Right ventricle myocardium superior (tissue), 1 donor: ENCODE data around the gene CD9. TPM values are rescaled to one million over a fixed set of nuclear protein-coding genes. Genes with fewer than 3 reads are reported as not detected.
"Not testable (repeated sequence)": the region's sequence is repeated elsewhere in the genome, so short reads cannot be mapped to it uniquely, and the experiment has no call there.

Source experiments
- ATAC-seq: fragments of 200-7000 bp; cut with Tn5 transposase; one replicate; pipeline ENCODE4 v1.9.1; 2020; ENCODE audit warnings: mild to moderate bottlenecking; ENCODE audit not compliant: poor library complexity
- DNase-seq: peaks from one replicate; pipeline ENCODE4 v3.0.0-alpha.2; 2020
- intact Hi-C: fragments of 100-400 bp; cut with DNase I; formaldehyde crosslinking; loops from one replicate; pipeline ENCODE4 v1.11.2; 2022
- total RNA-seq: library from RNA; stranded (reverse); fragmentation: NEBNext Ultra II Directional; extraction: Animal tissue kit (Norgen Biotek cat#: 25700); gene quantifications from one replicate; pipeline ENCODE4 v1.2.1, GENCODE V29; 2021
- donor health status: DM: no; HTN: yes; CAD: no; lungs with severe emphysema.

CD9 gene
- total RNA-seq, 1 donor from 2014 or later, result 51.9 TPM

- intact Hi-C loops, DNase-seq, ATAC-seq: not testable (repeated sequence)
These were observed 9.2 kb downstream of the CD9 start for GRCh38 chr12:6209428-6209827.

GRCh38 chr12:6211421-6211869 is 11.2 kb downstream of the CD9 start:
- ATAC-seq (no peak), DNase-seq (no peak)
- intact Hi-C loops, result no loop called here

DNA sequence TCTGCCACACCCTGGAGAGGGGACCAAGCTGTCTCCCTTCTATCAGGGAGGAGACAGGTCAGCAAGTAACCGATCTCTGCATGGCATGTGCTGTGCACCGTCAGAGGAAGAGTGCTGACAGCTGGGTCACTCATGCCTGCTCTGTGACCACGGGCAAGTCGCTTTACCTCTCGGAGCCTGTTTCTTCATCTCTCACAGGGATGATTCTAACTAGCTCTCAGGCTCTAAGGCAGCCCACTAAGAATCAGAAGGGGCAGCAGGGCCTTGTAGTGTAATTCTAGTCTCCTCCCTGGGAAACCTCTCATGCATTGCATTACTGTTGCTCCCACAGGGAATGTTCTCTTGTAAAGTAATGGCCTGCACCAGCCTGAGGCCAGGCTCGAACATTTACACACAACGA is 11.9 kb downstream of the CD9 start:
- DNase-seq (no peak), ATAC-seq (no peak)
- intact Hi-C loops, result no loop called here

- DNase-seq, result no peak
- ATAC-seq, result no peak
- intact Hi-C loops, result no loop called here
These were observed 13.8 kb downstream of the CD9 start for GRCh38 chr12:6213969-6214368.

DNA sequence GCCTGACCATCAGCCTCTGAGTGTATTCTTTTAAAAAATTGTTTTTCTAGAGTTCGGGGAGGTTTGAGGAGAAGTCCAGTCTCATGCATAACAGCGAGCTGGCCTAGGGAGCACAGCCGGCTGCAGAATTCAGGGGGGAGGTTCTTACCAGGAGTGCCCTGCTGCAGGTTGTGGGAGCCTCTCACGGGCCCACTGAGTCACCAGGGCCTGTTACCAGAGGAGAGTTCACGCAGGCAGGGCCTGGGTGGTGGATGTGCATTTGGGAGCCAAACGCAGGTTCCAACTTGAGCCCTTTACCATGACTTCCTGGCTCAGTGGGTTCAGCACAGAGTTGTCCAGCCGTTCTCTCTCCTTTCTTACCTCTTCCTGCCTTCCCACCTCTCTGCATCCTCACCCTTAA is 14.4 kb downstream of the CD9 start:
- intact Hi-C loops, result no loop called here
- no peak for DNase-seq
- no peak for ATAC-seq

GRCh38 chr12:6215120-6215807 is 15.1 kb downstream of the CD9 start:
- ATAC-seq (no peak), DNase-seq (no peak)
- intact Hi-C loops, result no loop called here

- intact Hi-C loops, result no loop called here
- DNase-seq (no peak), ATAC-seq (peak; percentile 43)
These were observed 15.8 kb downstream of the CD9 start for GRCh38 chr12:6215932-6216494.

DNA sequence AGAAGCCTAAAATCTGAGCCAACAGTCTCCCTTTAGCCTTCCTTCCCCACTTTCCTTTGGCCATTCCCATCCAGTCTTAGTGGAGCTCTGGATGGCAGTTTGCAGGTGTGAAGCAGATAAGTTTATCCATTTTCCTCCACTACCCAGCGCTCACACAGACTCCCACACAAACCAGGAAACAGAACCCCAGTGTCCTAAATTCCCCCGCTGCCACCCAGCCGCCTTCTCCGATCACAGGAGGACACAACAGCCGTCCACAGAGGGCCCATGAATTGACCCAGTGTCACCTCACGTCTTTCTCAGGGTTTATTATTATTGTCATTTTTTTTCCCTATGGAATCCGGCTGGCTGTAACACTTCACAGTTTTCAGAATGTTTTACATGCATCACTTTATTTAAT is 16.4 kb downstream of the CD9 start:
- DNase-seq, result no peak
- ATAC-seq, result no peak
- intact Hi-C loops, result no loop called here

- intact Hi-C loops, result no loop called here
- DNase-seq (no peak), ATAC-seq (no peak)
These were observed 18.2 kb downstream of the CD9 start for GRCh38 chr12:6218347-6218925.

GRCh38 chr12:6219980-6220379 is 19.8 kb downstream of the CD9 start:
- DNase-seq (no peak), ATAC-seq (no peak)
- intact Hi-C loops, result no loop called here

- intact Hi-C loops, result no loop called here
- ATAC-seq (no peak), DNase-seq (no peak)
These were observed 20.9 kb downstream of the CD9 start for GRCh38 chr12:6221146-6221545.

DNA sequence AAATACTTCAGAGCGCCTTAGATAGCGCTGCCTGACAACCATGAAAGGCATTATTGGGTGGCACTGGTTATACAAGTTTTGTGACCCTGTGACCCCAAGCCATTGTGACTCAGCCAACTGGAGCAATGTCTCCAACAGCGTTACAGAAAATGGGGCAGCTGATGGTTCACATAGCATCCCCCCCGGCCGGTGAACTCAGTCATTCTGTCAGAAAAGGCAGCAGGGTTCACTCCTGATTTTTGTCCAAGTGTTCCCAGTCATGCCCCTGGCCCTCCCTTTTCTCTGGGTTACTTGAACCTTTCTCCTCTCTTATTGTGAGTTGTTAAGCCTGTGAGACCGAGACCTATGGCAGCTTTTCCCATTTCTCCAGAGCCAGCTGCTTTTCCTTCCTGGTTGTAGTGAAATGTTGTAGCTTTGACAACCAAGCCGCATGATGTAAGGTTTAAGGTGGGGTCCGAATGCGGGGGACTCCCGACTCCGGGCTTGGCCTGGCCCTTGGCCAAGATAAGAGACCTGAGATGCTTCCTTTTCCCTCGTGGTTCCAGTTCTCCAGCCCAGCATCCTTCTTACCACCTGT is 22.0 kb downstream of the CD9 start:
- DNase-seq, result no peak
- intact Hi-C loops, result no loop called here
- no peak for ATAC-seq

DNA sequence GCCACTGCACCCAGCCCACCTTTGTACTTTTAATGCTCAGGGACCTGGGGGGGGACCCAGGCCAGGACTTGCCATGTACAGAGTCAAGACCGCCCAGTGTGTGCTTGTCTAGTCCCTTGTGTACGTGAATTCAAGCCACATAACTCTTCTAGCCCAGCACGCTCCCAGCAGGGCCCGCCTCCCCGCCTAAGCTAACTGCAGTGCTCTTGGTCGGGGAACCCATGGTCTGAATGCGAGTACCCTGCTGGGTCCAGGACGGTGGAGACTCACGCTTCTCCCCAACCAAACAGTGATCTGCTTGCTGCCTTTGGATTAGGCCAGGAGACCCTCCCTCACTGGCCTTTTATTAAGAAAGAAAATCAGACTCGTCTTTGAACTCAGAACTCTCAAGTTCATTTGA is 23.3 kb downstream of the CD9 start:
- DNase-seq, result no peak
- ATAC-seq, result no peak
- intact Hi-C loops, result no loop called here

- ATAC-seq, result no peak
- intact Hi-C loops, result no loop called here
- peak; percentile 47 for DNase-seq
These were observed 24.4 kb downstream of the CD9 start for GRCh38 chr12:6224550-6224949.

DNA sequence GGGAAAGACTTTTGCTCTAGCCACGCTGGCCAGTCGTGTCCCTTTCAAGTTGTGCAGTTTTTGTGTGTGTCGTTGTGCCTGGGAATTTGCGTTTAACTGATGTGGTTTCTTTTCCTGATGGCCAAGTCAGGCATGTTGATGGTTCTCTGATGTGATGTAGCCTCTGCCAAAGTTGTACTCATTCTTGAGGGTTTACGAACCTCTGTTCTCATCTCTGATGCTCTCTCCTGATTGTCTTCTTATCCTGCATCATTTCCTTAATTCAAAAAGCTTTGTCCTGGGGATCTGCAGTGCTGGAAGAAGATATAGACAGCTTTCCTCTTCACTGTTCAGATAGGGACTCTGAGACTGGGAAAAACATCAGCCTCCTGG is 25.4 kb downstream of the CD9 start:
- intact Hi-C loops, result no loop called here
- DNase-seq (peak; percentile 4), ATAC-seq (no peak)

GRCh38 chr12:6226002-6226678 is 25.9 kb downstream of the CD9 start:
- DNase-seq (peak; percentile 81), ATAC-seq (peak; percentile 91)
- intact Hi-C loops, result no loop called here

DNA sequence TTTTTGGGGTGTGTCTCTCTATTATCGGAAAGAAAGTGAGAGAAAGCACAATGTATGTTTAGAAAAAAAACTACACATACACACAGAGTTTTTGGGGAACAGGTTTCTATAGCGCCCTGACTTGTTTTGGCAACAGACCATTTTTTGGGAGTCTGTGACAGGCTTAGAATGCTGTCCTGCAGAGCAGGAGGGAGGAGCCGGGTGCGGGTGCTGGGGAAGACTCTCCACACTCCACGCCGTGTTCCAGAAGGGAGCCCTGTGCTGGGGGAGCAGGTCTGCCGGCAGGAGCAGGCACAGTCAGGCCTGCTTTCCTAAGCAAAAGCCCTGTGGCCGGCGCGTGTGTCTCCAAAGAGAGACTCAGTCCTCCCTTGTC is 26.5 kb downstream of the CD9 start:
- ATAC-seq, result peak; percentile 78
- intact Hi-C loops, result no loop called here
- DNase-seq, result peak; percentile 80

GRCh38 chr12:6228535-6229223 is 28.5 kb downstream of the CD9 start:
- no peak for DNase-seq
- intact Hi-C loops, result no loop called here
- no peak for ATAC-seq
